Upper lobe of left lung (tissue), 6 donors: ENCODE data around the gene RPL22. TPM values are rescaled to one million over a fixed set of nuclear protein-coding genes. Genes with fewer than 3 reads are reported as not detected.
A peak's percentile ranks its signal among the peaks of the same experiment; 100 is the strongest.

Experiments
- ATAC-seq, 2 donors: fragments of 200-7000 bp; cut with Tn5 transposase; one replicate each; pipeline ENCODE4 v1.9.1; 2022; ENCODE audit warnings: mild to moderate bottlenecking in 2 of 2, moderate library complexity in 2 of 2; ENCODE audit not compliant: low FRiP score in 2 of 2
- DNase-seq, 2 donors: peaks; one replicate each; pipeline ENCODE4 v3.0.0-alpha.2; 2019 to 2020
- H3K27ac ChIP-seq, 4 donors: fragments of 200-600 bp; sonication (generic); one replicate each; pipeline ENCODE4 v1.5.1; 2016 to 2019
- H3K27me3 ChIP-seq, 4 donors: fragments of 200-600 bp; sonication (generic); one replicate each; pipeline ENCODE4 v1.5.1; 2017 to 2019
- H3K36me3 ChIP-seq, 4 donors: fragments of 200-600 bp; sonication (generic); one replicate each; pipeline ENCODE4 v1.5.1; 2016 to 2019
- H3K4me1 ChIP-seq, 4 donors: fragments of 200-600 bp; sonication (generic); one replicate each; pipeline ENCODE4 v1.5.1; 2018 to 2019
- H3K4me3 ChIP-seq, 4 donors: fragments of 200-600 bp; sonication (generic); one replicate each; pipeline ENCODE4 v1.5.1; 2017 to 2019; ENCODE audit warnings: mild to moderate bottlenecking in 2 of 4, moderate library complexity in 1 of 4
- H3K9me3 ChIP-seq, 4 donors: fragments of 200-600 bp; sonication (generic); one replicate each; pipeline ENCODE4 v1.5.1; 2018 to 2019
- EP300 ChIP-seq, 4 donors: sonication (generic); formaldehyde crosslinking; IDR thresholded peaks; one replicate each; pipeline ENCODE4 v1.5.1; 2017; ENCODE audit warnings: antibody characterized with exemption in 4 of 4, control low read depth in 2 of 4
- POLR2A ChIP-seq, 4 donors: fragments of 450-650 bp; IDR thresholded peaks; one replicate each; pipeline ENCODE4 v1.5.1; 2016 to 2017; ENCODE audit warnings: antibody characterized with exemption in 4 of 4, mild to moderate bottlenecking in 2 of 4
- POLR2AphosphoS5 ChIP-seq, 2 donors: sonication (generic); formaldehyde crosslinking; IDR thresholded peaks; one replicate each; pipeline ENCODE4 v1.5.1; 2017; ENCODE audit warnings: antibody characterized with exemption in 2 of 2
- WGBS, 2 donors: methylation state at CpG; one replicate each; pipeline ENCODE4 v1.1.5; 2017 to 2018; 5-methylcytosine and 5-hydroxymethylcytosine counted together
- total RNA-seq, 6 donors: library from RNA; depleted of rRNA in 4 of 6; stranded (reverse); fragments of >200 nt in 4 of 6; gene quantifications; one replicate each; pipeline versions ENCODE4 v1.1.0 to v1.2.1, GENCODE V29; 2016 to 2021
- TF ChIP-seq, protein P1 (sequence below), 6 experiments: fragments of 450-650 bp in 4 of 6; fragments of 200-600 bp in 2 of 6; sonication (generic) in 2 of 6; IDR thresholded peaks; one replicate each; pipeline ENCODE4 v1.5.1; 2016 to 2019; ENCODE audit warnings: antibody characterized with exemption in 6 of 6
- donor health status: DM: no; HTN: no; CAD: no; lungs with moderate emphysema.
- donor health status: DM: no; HTN: yes; CAD: no; lungs with severe emphysema.

RPL22 gene
- total RNA-seq, 6 donors from 2014 or later: 88.2 to 288 (median 180) TPM

DNA sequence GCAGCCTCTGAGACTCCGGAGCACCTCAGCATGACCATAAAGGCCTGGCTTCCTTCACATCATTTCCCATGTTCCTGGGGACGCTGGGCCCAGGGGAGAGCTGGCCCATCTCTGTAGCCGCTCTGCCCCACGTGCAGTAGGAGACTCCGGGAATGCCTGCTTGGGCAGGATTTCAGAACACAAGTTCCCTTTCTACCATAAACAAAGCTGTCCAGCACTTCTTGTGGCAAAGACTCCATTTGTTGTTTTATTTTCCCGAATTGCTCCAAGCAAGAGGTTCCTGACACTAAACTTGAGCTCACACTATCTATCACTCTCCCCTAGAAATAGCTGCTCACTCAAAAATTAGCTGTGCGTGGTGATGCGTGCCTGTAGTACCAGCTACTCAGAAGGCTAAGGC lies 41.2 kb downstream of the RPL22 start:
- Histone ChIP-seq H3K36me3 (no peaks in the 10 kb centered on the region), H3K4me1 (no peaks in the 10 kb centered on the region), H3K4me3 (no peak overlapping the region), H3K9me3 (no peaks in the 10 kb centered on the region), H3K27ac (no peak overlapping the region), H3K27me3 (no peaks in the 10 kb centered on the region)
- no peak for ATAC-seq
- peak in 1 of 2 donors; percentile 27 for DNase-seq
- no peak for TF ChIP-seq POLR2A (IDR thresholded peaks at IDR 0.05)
- no peak for TF ChIP-seq POLR2AphosphoS5 (IDR thresholded peaks at IDR 0.05)
- TF ChIP-seq, protein P1, sequence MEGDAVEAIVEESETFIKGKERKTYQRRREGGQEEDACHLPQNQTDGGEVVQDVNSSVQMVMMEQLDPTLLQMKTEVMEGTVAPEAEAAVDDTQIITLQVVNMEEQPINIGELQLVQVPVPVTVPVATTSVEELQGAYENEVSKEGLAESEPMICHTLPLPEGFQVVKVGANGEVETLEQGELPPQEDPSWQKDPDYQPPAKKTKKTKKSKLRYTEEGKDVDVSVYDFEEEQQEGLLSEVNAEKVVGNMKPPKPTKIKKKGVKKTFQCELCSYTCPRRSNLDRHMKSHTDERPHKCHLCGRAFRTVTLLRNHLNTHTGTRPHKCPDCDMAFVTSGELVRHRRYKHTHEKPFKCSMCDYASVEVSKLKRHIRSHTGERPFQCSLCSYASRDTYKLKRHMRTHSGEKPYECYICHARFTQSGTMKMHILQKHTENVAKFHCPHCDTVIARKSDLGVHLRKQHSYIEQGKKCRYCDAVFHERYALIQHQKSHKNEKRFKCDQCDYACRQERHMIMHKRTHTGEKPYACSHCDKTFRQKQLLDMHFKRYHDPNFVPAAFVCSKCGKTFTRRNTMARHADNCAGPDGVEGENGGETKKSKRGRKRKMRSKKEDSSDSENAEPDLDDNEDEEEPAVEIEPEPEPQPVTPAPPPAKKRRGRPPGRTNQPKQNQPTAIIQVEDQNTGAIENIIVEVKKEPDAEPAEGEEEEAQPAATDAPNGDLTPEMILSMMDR (IDR thresholded peaks at IDR 0.05): no peak
- TF ChIP-seq EP300 (IDR thresholded peaks at IDR 0.05): no peak
- 83 to 85% methylated on average over 6 to 8 of the region's 8 CpGs for WGBS, 2 donors

DNA sequence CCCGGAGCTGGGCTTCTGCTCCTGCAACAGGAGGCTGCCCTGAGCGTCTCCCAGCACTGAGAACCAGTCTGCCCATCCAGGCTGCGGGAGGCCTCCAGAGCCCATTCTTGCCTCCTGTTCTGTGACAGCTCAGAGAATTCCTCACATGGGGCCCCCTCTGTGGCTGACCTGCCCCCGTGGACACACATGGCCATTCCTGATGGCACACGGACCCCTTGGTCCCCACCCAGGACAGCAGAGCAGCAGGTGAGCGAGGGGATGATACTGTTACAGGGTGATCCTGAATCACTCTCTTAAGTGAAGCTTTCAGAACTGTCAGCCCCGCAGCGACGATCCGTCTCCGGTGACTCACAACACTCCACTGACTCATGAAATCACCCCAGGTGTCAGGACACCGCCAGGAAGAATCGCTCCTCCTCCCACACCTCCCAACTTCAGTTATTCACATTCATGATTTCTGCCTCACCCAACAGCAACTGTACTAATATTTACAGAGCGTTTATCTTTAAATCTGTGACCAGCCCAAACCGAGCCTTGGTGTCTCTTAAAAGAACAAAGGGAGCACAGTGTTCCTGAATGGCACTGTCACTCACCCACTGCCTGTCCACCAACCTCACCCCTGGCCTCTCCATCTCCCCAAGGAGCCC lies 41.7 kb downstream of the RPL22 start:
- H3K36me3 ChIP-seq: no peaks in the 10 kb centered on the region
- H3K4me3 ChIP-seq: no peak overlapping the region
- no peaks in the 10 kb centered on the region for H3K9me3 ChIP-seq
- WGBS, 2 donors: 48 to 61% methylated on average over 12 to 14 of the region's 15 CpGs
- H3K4me1 ChIP-seq: no peaks in the 10 kb centered on the region
- no peaks in the 10 kb centered on the region for H3K27me3 ChIP-seq
- TF ChIP-seq EP300 (IDR thresholded peaks at IDR 0.05): no peak
- TF ChIP-seq POLR2AphosphoS5 (IDR thresholded peaks at IDR 0.05): no peak
- TF ChIP-seq, protein P1 (IDR thresholded peaks at IDR 0.05): no peak
- no peak for TF ChIP-seq POLR2A (IDR thresholded peaks at IDR 0.05)
- no peak overlapping the region for H3K27ac ChIP-seq
- no peak for ATAC-seq
- no peak for DNase-seq

DNA sequence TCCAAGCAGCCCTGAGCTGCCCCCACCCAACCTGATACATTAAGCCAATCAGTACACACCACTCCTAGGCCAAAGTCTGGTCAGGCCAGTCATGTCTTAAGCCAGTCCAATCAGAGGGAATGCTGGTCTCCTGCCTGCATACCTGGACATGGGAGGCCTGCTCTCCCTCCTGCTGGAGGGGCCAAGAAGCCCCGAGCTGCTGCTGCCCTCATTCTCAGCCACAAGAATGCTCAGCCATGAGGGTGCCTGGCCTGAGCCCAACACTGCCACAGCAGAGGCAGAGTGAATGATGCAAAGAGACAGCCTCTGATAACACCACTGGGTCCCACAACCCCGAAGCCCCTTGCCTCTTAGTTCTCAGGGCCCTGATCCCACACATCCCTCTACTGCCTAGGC lies 42.3 kb downstream of the RPL22 start:
- Histone ChIP-seq H3K27me3 (no peaks in the 10 kb centered on the region), H3K36me3 (no peaks in the 10 kb centered on the region), H3K4me1 (no peaks in the 10 kb centered on the region), H3K4me3 (no peak overlapping the region), H3K27ac (no peak overlapping the region), H3K9me3 (no peaks in the 10 kb centered on the region)
- DNase-seq (no peak), ATAC-seq (no peak)
- 79% methylated on average over 2 of the region's 2 CpGs; no CpG with 5 or more reads in 1 of the 2 donors for whole genome bisulfite sequencing, 2 donors
- TF ChIP-seq, protein P1 (IDR thresholded peaks at IDR 0.05): no peak
- TF ChIP-seq EP300 (IDR thresholded peaks at IDR 0.05): no peak
- no peak for TF ChIP-seq POLR2AphosphoS5 (IDR thresholded peaks at IDR 0.05)
- TF ChIP-seq POLR2A (IDR thresholded peaks at IDR 0.05): no peak

DNA sequence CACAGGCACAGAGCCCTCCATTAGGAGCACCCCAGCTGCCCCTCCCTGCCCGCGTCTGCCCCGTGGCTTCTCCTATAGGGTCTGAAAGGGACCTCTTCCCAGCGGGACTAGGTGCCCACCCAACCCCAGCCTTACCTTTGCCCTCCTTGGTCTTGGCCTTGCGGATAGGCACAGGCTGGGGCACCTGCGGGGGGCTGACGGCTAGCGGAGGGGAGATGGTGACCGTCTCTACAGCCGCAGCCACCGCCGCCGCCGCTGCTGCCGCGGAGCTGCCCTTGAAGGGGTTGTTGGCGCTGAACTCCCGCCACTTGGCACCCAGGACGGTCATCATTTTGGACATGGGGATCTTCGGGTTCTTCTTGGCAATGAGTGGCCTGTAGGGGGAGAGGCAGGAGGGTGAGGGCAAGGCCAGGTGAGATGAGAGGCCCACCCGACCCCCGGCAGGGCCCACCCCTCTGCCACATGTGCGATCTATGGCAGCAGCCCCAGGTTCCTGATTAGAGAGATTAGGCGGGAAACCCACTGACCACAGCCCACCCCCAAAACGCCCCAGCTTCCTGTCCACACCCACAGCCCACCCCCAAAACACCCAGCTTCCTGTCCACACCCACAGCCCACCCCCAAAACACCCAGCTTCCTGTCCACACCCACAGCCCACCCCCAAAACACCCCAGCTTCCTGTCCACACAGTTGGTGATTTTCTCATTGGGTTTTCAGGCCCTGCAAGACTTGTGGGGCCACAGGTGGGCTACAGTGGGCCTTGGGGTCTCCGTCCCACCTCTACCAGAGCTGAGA lies 44.7 kb downstream of the RPL22 start:
- no peaks in the 10 kb centered on the region for H3K36me3 ChIP-seq
- ATAC-seq (no peak), DNase-seq (peak in 1 of 2 donors; percentile 80)
- TF ChIP-seq POLR2A (IDR thresholded peaks at IDR 0.05) (no peak), POLR2AphosphoS5 (IDR thresholded peaks at IDR 0.05) (no peak), EP300 (IDR thresholded peaks at IDR 0.05) (no peak)
- TF ChIP-seq, protein P1 (IDR thresholded peaks at IDR 0.05): no peak
- no peaks in the 10 kb centered on the region for H3K27me3 ChIP-seq
- no peaks in the 10 kb centered on the region for H3K4me1 ChIP-seq
- WGBS, 2 donors: 78 to 82% methylated on average over 19 to 26 of the region's 26 CpGs
- no peak overlapping the region for H3K4me3 ChIP-seq
- no peak overlapping the region for H3K27ac ChIP-seq
- H3K9me3 ChIP-seq: no peaks in the 10 kb centered on the region
